Muscle layer of colon (tissue), 2 donors: Measurements from ENCODE around the gene CLASP2.
"Not testable (repeated sequence)": the region's sequence is repeated elsewhere in the genome, so short reads cannot be mapped to it uniquely, and the experiment has no call there.

Experiments
- H3K27ac ChIP-seq: one replicate; pipeline ENCODE4 v1.7.0; 2013; ENCODE audit warnings: low read depth, mild to moderate bottlenecking, low read length, moderate library complexity
- H3K27me3 ChIP-seq, 2 donors: one replicate each; pipeline ENCODE4 v1.7.0; 2013; ENCODE audit warnings: low read length in 2 of 2, mild to moderate bottlenecking in 2 of 2; ENCODE audit not compliant: insufficient read depth in 2 of 2, control insufficient read depth in 1 of 2
- H3K36me3 ChIP-seq: one replicate; pipeline ENCODE4 v1.7.0; 2013; ENCODE audit warnings: mild to moderate bottlenecking, low read length; ENCODE audit not compliant: insufficient read depth
- H3K4me1 ChIP-seq: one replicate; pipeline ENCODE4 v1.7.0; 2013; ENCODE audit warnings: mild to moderate bottlenecking, low read length; ENCODE audit not compliant: insufficient read depth
- H3K4me3 ChIP-seq, 2 donors: one replicate each; pipeline ENCODE4 v1.7.0; 2013; ENCODE audit warnings: low read length in 2 of 2, low read depth in 1 of 2, mild to moderate bottlenecking in 1 of 2, moderate library complexity in 1 of 2
- H3K9ac ChIP-seq: one replicate; pipeline ENCODE4 v1.7.0; 2013; ENCODE audit warnings: low read length
- H3K9me3 ChIP-seq: one replicate; pipeline ENCODE4 v1.7.0; 2013; ENCODE audit warnings: mild to moderate bottlenecking, low read length
- donor health status: abdominal sarcoma.
- donor health status: Adenocarcinoma of cecum.

CLASP2 gene

GRCh38 chr3:33490641-33491241 is 227.3 kb downstream of the CLASP2 start:
- H3K27me3 ChIP-seq = no peaks in the 10 kb centered on the region
- no peaks in the 10 kb centered on the region for H3K4me1 ChIP-seq
- no peaks in the 10 kb centered on the region for H3K36me3 ChIP-seq
- H3K4me3 ChIP-seq = no peak overlapping the region
- no peak overlapping the region for H3K9ac ChIP-seq
- H3K9me3 ChIP-seq = no peaks in the 10 kb centered on the region
- no peak overlapping the region for H3K27ac ChIP-seq

- H3K27ac ChIP-seq = no peak overlapping the region
- no peak overlapping the region for H3K9ac ChIP-seq
- H3K27me3 ChIP-seq = no peaks in the 10 kb centered on the region
- H3K4me1 ChIP-seq = no peaks in the 10 kb centered on the region
- H3K4me3 ChIP-seq = no peak overlapping the region
- no peaks in the 10 kb centered on the region for H3K9me3 ChIP-seq
- H3K36me3 ChIP-seq = no peaks in the 10 kb centered on the region
These were observed 229.4 kb downstream of the CLASP2 start for GRCh38 chr3:33488683-33489082.

DNA sequence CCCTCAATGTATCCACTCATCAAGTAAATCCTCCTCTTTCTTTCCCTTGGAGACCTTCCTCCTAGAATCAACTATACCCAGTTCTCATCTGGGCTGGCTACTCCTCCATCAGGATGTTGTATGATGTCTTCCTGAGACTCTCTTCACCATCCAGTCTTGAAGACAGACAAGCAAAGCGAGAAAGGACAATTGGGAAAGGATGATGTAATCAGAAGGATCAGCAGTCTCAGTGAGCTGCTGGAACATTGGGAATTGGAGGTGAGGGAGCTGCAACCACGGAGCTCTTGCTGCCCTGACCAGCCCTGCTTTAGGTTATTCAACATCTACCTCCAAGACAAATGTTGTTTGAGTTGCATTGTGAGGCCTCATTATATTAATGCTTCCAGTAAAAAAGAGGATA is 229.8 kb downstream of the CLASP2 start:
- Histone ChIP-seq H3K9ac (no peak overlapping the region), H3K27me3 (no peaks in the 10 kb centered on the region), H3K36me3 (no peaks in the 10 kb centered on the region), H3K27ac (no peak overlapping the region), H3K4me3 (no peak overlapping the region), H3K4me1 (no peaks in the 10 kb centered on the region), H3K9me3 (no peaks in the 10 kb centered on the region)

- Histone ChIP-seq H3K9ac (no peak overlapping the region), H3K4me3 (no peak overlapping the region), H3K9me3 (no peaks in the 10 kb centered on the region), H3K27ac (no peak overlapping the region), H3K36me3 (no peaks in the 10 kb centered on the region), H3K4me1 (no peaks in the 10 kb centered on the region), H3K27me3 (no peaks in the 10 kb centered on the region)
These were observed 235.9 kb downstream of the CLASP2 start for GRCh38 chr3:33482111-33482521.

GRCh38 chr3:33474896-33475295 is 243.2 kb downstream of the CLASP2 start:
- Histone ChIP-seq H3K36me3 (no peaks in the 10 kb centered on the region), H3K9ac (no peak overlapping the region), H3K4me1 (no peaks in the 10 kb centered on the region), H3K27ac (no peak overlapping the region), H3K27me3 (no peaks in the 10 kb centered on the region), H3K4me3 (no peak overlapping the region), H3K9me3 (no peaks in the 10 kb centered on the region)

DNA sequence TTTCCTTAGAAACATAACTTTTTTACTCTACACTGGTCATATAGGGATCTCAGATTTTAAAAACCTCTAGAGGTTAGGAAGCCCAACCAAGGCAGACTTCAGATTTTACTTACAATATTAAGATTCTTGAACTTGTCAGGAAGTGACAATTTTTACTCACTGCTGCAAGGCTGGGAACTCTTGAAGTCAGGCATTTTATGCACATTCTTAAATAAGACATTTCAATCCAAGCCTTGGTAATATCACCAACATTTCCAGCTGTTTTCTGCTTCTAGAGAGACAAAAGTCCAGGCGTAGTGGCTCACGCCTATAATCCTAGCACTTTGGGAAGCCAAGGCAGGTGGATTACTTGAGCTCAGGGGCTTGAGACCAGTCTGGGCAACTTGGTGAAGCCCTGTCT is 244.2 kb downstream of the CLASP2 start:
- no peaks in the 10 kb centered on the region for H3K27me3 ChIP-seq
- no peaks in the 10 kb centered on the region for H3K36me3 ChIP-seq
- no peaks in the 10 kb centered on the region for H3K4me1 ChIP-seq
- H3K4me3 ChIP-seq = no peak overlapping the region
- H3K9me3 ChIP-seq = no peaks in the 10 kb centered on the region
- no peak overlapping the region for H3K27ac ChIP-seq
- no peak overlapping the region for H3K9ac ChIP-seq

GRCh38 chr3:33467786-33468185 is 250.3 kb downstream of the CLASP2 start:
- H3K4me3 ChIP-seq = no peak overlapping the region
- no peaks in the 10 kb centered on the region for H3K9me3 ChIP-seq
- H3K4me1 ChIP-seq = no peaks in the 10 kb centered on the region
- peaks cover 5% of the 10 kb centered on the region for H3K36me3 ChIP-seq
- no peaks in the 10 kb centered on the region for H3K27me3 ChIP-seq
- H3K9ac ChIP-seq = no peak overlapping the region
- no peak overlapping the region for H3K27ac ChIP-seq

- Histone ChIP-seq H3K27me3 (no peaks in the 10 kb centered on the region), H3K9ac (no peak overlapping the region), H3K27ac (no peak overlapping the region), H3K4me1 (no peaks in the 10 kb centered on the region), H3K36me3 (peaks cover 2% of the 10 kb centered on the region), H3K9me3 (no peaks in the 10 kb centered on the region), H3K4me3 (no peak overlapping the region)
These were observed 257.0 kb downstream of the CLASP2 start for GRCh38 chr3:33461097-33461496.

GRCh38 chr3:33459577-33459976 is 258.5 kb downstream of the CLASP2 start:
- H3K36me3 ChIP-seq, H3K9me3 ChIP-seq, H3K27ac ChIP-seq, H3K4me3 ChIP-seq, H3K9ac ChIP-seq, H3K4me1 ChIP-seq, H3K27me3 ChIP-seq: not testable (repeated sequence)

- Histone ChIP-seq H3K9ac (no peak overlapping the region), H3K36me3 (no peaks in the 10 kb centered on the region), H3K9me3 (no peaks in the 10 kb centered on the region), H3K4me1 (no peaks in the 10 kb centered on the region), H3K27me3 (no peaks in the 10 kb centered on the region), H3K27ac (no peak overlapping the region), H3K4me3 (no peak overlapping the region)
These were observed 259.6 kb downstream of the CLASP2 start for GRCh38 chr3:33458446-33458845.

- Histone ChIP-seq H3K4me3 (no peak overlapping the region), H3K27ac (no peak overlapping the region), H3K27me3 (no peaks in the 10 kb centered on the region), H3K4me1 (no peaks in the 10 kb centered on the region), H3K9me3 (no peaks in the 10 kb centered on the region), H3K9ac (no peak overlapping the region), H3K36me3 (no peaks in the 10 kb centered on the region)
These were observed 261.3 kb downstream of the CLASP2 start for GRCh38 chr3:33456756-33457155.

- Histone ChIP-seq H3K9me3 (no peaks in the 10 kb centered on the region), H3K4me1 (no peaks in the 10 kb centered on the region), H3K9ac (no peak overlapping the region), H3K4me3 (no peak overlapping the region), H3K27me3 (no peaks in the 10 kb centered on the region), H3K36me3 (no peaks in the 10 kb centered on the region), H3K27ac (no peak overlapping the region)
These were observed 264.7 kb downstream of the CLASP2 start for GRCh38 chr3:33453331-33453761.
